Testis (tissue), 2 donors: ENCODE measurements around the gene CXADR.

Experiments
- CTCF ChIP-seq, 3 experiments: fragments of 450-650 bp in 2 of 3; fragments of 200-600 bp in 1 of 3; sonication (generic) in 1 of 3; IDR thresholded peaks; one replicate each; pipeline ENCODE4 v1.5.1; 2016 to 2019; ENCODE audit warnings: antibody characterized with exemption in 3 of 3, mild to moderate bottlenecking in 2 of 3, moderate library complexity in 1 of 3
- POLR2A ChIP-seq: fragments of 450-650 bp; IDR thresholded peaks from one replicate; pipeline ENCODE4 v1.6.1; 2017; ENCODE audit warnings: antibody characterized with exemption, mild to moderate bottlenecking, moderate library complexity

- TF ChIP-seq CTCF (IDR thresholded peaks at IDR 0.05) (no peak), POLR2A (no peak)
These were observed 27.7 kb downstream of the CXADR start for GRCh38 chr21:17540530-17540929.
